ENCODE measurements around the gene PCDH9.

The PCDH9 gene, protein sequence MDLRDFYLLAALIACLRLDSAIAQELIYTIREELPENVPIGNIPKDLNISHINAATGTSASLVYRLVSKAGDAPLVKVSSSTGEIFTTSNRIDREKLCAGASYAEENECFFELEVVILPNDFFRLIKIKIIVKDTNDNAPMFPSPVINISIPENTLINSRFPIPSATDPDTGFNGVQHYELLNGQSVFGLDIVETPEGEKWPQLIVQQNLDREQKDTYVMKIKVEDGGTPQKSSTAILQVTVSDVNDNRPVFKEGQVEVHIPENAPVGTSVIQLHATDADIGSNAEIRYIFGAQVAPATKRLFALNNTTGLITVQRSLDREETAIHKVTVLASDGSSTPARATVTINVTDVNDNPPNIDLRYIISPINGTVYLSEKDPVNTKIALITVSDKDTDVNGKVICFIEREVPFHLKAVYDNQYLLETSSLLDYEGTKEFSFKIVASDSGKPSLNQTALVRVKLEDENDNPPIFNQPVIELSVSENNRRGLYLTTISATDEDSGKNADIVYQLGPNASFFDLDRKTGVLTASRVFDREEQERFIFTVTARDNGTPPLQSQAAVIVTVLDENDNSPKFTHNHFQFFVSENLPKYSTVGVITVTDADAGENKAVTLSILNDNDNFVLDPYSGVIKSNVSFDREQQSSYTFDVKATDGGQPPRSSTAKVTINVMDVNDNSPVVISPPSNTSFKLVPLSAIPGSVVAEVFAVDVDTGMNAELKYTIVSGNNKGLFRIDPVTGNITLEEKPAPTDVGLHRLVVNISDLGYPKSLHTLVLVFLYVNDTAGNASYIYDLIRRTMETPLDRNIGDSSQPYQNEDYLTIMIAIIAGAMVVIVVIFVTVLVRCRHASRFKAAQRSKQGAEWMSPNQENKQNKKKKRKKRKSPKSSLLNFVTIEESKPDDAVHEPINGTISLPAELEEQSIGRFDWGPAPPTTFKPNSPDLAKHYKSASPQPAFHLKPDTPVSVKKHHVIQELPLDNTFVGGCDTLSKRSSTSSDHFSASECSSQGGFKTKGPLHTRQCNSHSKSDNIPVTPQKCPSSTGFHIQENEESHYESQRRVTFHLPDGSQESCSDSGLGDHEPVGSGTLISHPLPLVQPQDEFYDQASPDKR (N-terminal part only)

GRCh38 chr13:67229481-67230403 lies at the start of gene PCDH9:
PCDH9 (minus strand) TSS chr13:67230336; CDS start chr13:67228440, 1,896 bp downstream.
- no peak for DNase-seq (ENCODE audit: low read depth)

DNA sequence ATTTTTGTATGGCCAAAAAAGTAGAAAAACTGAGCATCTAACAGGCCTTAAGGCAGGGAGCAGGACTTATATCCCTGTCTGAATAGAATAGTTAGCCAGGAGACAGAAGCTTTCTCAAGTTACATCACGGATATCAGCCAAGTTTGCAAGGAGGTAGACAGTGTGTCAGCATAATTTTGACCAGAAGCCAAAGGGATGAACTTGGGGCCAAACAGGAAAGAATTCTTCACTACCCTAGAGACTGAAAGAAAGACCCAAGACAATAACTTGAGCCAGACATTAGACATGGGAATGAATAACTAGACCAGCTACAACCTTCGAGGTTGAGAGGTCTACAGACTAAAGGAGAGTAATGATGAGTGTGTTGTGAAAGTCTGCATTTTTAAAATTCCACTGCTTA lies 48.1 kb upstream of the PCDH9 start:
- DNase-seq (ENCODE audit: low read depth): no peak

GRCh38 chr13:67277581-67277980 lies 47.4 kb upstream of the PCDH9 start:
- DNase-seq (ENCODE audit: low read depth): no peak

DNA sequence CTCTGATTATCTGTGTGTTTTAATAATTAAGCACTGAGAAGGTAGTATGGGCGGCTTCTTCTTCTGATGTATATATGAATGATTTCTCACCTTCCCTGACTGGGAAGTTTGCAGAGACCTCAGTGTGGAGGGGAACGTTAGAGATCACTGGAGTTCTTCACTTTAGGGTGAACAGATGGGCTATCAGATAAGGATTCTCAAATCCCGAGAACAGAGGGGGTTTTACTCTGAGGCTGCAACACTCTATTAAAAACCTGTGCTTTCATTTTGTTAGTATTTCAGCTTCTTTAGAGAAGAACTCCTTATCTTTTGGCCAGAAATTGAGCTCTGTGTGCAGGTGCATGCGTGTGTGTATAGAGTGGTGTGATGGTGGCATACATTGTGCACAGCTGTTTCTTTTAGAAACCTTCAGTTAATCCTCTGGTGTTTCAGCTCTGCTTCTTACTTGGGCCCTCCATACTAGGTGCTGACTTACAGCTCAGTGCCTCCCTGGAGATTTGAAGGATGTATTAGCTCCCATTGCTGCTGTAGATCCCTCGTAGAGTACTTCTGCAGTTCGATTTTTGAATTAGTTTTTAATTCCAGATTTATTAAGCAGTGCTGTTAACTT lies 45.3 kb upstream of the PCDH9 start:
- DNase-seq (ENCODE audit: low read depth): no peak

DNA sequence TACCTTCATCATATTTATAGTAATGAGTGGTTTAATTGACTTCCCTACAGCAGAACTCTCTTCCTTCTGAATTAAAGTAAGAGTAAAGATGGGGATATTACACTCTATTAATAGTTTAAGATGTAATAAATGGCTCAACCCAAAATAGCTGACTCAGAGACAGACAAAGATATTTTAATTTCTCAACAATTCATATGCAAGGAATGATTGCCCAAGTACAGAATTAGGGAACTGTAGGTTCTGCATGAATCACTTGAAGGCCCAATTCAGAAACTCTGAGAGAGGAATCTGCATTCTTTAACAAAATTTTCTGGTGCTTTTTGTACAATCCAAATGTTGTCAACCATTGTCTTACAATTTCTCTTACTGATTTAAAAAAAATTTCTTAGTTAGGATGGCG lies 42.9 kb upstream of the PCDH9 start:
- DNase-seq (ENCODE audit: low read depth): no peak

DNA sequence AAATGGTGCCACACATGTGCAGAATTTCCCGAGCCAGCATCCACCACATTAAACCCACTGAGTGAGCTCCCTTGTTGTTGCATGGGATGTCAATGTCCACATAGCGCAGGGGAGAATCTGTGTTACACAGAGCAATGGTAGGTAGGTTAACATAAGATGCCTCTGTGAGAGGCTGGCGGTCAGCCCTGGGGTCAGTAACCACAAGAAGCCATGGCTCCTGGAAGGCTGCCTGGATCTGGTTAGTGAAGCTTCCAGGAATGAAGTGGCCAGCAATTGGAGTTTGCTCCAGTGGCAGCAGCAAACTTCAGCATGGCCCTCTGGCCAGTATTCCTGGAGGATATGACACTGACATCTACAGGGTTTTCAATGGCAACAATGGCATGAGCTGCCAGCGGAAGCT lies 37.0 kb upstream of the PCDH9 start:
- no peak for DNase-seq (ENCODE audit: low read depth)

DNA sequence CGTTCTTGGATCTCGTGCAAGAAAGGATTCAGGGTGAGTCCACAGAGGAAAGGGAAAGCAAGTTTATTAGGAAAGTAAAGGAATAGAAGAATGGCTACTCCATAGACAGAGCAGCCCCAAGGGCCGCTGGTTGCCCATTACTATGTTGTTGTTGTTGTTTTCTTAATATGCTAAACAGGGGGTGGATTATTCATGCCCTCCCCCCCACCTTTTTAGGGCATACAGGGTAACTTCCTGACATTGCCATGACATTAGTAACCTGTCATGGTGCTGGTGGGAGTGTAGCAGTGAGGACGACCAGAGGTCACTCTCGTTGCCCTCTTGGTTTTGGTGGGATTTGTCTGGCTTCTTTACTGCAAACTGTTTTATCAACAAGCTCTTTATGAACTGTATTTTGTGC lies 29.1 kb upstream of the PCDH9 start:
- no peak for DNase-seq (ENCODE audit: low read depth)

DNA sequence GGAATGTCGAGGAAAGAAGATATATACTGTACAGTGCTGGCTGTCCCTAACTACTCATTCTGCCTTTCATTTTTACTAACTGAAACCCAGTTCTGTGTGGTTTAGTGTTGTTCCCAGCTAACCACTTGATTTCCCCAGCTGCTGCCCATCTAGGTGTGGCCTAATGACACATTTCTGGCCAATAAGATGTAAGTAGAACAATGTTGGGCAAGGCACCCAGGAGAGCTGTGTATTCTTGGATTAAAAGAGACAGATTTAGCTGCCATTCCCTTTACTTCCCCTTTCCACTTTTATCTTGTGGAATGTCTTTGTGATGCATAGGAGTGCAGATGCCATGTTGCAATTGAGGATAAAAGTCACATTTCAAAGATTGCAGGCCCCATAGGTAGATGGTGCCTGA lies 28.3 kb upstream of the PCDH9 start:
- no peak for DNase-seq (ENCODE audit: low read depth)

DNA sequence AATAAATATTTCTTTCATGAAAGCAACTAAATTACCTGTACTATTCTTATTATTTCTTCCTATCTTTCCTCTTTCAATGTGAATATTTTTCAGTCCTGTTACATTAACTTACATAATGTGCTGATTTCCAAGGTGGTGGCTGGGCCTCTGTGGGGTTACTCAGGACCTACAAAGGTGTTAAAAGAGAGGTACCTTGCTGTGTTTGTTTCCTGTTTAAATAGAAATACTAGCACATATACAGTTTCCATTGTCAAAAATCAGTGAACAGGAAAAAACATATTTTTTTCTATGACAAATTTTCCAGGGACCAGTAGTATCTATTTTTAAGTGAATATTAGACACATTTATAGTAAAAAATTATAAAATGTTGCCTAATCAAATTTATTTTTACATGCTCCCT lies 8.7 kb upstream of the PCDH9 start:
- DNase-seq (ENCODE audit: low read depth): no peak

GRCh38 chr13:67238277-67238859 lies 8.2 kb upstream of the PCDH9 start:
- DNase-seq (ENCODE audit: low read depth): no peak

DNA sequence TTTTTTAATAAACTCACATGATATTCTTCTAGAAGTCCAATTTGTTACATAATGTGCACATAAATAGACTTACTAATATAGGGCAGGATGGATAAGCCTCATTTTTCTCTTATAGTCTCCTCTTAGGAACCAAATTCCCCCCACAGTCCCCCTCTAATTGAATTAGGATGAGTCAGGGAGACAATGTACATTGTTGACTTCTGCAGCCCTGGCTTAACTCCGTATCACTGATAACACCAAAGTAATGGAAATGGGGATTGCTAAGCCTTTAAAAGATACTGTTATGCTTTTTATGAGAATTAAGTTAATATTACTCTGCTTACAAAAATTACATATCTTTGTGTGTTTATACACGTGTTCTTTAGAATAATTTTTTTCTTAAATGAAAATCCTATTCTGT lies 5.1 kb upstream of the PCDH9 start:
- no peak for DNase-seq (ENCODE audit: low read depth)

- no peak for DNase-seq (ENCODE audit: low read depth)
Observed at GRCh38 chr13:67232384-67232783, 2.2 kb upstream of the PCDH9 start.

- no peak for DNase-seq (ENCODE audit: low read depth)
Observed at GRCh38 chr13:67231289-67232000, 1.3 kb upstream of the PCDH9 start.

GRCh38 chr13:67230404-67231288 lies 510 bp upstream of the PCDH9 start:
- DNase-seq (ENCODE audit: low read depth): peak; percentile 85

GRCh38 chr13:67228916-67229315 lies 1.2 kb downstream of the PCDH9 start:
- no peak for DNase-seq (ENCODE audit: low read depth)

GRCh38 chr13:67228031-67228430 lies 2.1 kb downstream of the PCDH9 start:
- DNase-seq (ENCODE audit: low read depth): no peak

- DNase-seq (ENCODE audit: low read depth): no peak
Observed at GRCh38 chr13:67227131-67227983, 2.8 kb downstream of the PCDH9 start.

DNA sequence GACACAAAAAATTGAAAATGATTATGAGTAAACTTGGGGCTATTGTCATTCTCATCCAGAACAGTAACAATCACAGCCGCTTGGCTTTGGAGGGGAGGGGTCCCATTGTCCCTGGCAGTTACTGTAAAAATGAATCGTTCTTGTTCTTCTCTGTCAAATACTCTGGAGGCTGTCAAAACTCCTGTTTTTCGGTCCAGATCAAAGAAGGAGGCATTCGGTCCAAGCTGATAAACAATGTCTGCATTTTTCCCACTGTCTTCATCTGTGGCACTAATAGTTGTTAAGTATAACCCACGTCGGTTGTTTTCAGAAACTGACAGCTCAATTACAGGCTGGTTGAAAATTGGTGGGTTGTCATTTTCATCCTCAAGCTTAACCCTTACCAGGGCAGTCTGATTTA lies 3.4 kb downstream of the PCDH9 start:
- no peak for DNase-seq (ENCODE audit: low read depth)
